Activated T-cell treated with anti-CD3 and anti-CD28 coated beads for 24 hours (primary cell): Measurements from ENCODE around the gene ZNF438.
"Not testable (repeated sequence)": the region's sequence is repeated elsewhere in the genome, so short reads cannot be mapped to it uniquely, and the experiment has no call there.

Source experiments
- DNase-seq: peaks from one replicate; pipeline ENCODE4 v3.0.0-alpha.2; 2020; ENCODE audit warnings: low read depth

Gene ZNF438

GRCh38 chr10:30939643-30940251 is 91.9 kb downstream of the ZNF438 start:
- DNase-seq = no peak

- DNase-seq = no peak
These were observed 96.6 kb downstream of the ZNF438 start for GRCh38 chr10:30935078-30935477.

DNA sequence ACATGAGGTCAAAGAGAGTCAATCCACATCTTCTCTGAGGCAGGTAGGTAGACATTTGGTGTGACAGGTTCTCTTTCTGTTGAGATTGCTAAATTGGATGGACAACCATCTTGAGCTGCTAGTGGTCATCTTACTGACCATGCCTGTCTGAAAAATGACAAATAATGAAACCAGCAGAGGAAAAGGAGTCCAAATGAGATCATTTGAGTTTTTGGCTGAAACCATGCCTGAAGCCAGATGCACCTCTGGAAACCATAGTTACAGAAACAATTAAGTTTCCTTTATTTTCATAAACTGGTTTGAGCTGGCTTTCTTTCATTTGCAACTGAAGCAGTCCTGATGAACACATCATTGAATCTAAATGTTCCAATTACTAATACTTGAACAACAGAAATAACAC is 100.6 kb downstream of the ZNF438 start:
- DNase-seq = no peak

DNA sequence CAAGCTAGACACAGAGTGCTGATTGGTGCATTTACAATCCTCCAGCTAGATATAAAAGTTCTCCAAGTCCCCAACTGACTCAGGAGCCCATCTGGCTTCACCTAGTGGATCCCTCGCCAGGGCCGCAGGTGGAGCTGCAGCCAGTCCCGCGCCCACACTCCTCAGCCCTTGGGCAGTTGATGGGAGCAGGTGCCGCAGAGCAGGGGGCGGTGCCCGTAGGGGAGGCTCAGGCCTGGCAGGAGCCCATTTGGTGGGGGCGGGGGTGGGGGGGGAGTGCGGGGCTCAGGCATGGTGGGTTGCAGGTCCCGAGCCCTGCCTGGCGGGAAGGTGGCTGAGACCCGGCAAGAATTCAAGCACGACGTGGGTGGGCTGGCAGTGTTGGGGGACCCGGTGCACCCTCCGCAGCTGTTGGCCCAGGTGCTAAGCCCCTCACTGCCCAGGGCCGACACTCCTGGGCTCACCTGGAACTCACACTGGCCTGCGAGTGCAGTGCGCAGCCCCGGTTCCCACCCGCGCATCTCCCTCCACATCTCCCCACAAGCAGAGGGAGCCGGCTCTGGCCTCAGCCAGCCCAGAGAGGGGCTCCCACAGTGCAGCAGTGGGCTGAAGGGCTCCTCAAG is 101.7 kb downstream of the ZNF438 start:
- no peak for DNase-seq

DNA sequence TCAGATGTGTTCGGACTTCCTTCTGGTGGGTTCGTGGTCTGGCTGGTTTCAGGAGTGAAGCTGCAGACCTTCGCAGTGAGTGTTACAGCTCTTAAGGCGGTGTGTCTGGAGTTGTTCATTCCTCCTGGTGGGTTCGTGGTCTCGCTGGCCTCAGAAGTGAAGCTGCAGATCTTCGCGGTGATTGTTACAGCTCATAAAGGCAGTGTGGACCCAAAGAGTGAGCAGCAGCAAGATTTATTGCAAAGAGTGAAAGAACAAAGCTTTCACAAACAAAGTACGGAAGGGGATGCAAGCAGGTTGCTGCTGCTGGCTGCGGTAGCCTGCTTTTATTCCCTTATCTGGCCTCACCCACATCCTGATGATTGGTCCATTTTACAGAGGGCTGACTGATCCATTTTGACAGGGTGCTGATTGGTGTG is 102.3 kb downstream of the ZNF438 start:
- DNase-seq = not testable (repeated sequence)

DNA sequence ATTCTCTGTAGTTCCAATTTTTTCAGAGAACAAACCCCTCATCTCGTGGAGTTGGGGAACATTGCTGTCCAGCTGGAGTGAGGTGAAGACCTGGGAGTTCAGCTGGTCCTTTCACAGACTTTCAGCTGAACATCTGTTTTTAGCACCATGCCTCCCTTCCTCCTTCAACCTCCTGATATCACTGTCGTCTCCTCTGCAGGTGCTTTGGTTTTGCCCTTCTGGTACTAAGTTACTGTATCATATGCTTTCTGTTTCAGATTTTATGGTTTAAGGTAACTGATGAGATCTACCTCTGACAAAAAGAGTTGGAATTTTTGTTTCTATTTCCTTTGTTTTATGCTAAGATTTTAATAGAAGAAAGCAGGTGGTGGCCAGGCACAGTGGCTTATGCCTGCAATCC is 102.9 kb downstream of the ZNF438 start:
- DNase-seq = no peak

- no peak for DNase-seq
These were observed 113.0 kb downstream of the ZNF438 start for GRCh38 chr10:30918651-30919050.

GRCh38 chr10:30917789-30918188 is 113.9 kb downstream of the ZNF438 start:
- DNase-seq = no peak

GRCh38 chr10:30917067-30917466 is 114.6 kb downstream of the ZNF438 start:
- no peak for DNase-seq

GRCh38 chr10:30915146-30915545 is 116.5 kb downstream of the ZNF438 start:
- DNase-seq = no peak

- no peak for DNase-seq
These were observed 120.3 kb downstream of the ZNF438 start for GRCh38 chr10:30911303-30911863.

- no peak for DNase-seq
These were observed 128.1 kb downstream of the ZNF438 start for GRCh38 chr10:30903397-30904138.

DNA sequence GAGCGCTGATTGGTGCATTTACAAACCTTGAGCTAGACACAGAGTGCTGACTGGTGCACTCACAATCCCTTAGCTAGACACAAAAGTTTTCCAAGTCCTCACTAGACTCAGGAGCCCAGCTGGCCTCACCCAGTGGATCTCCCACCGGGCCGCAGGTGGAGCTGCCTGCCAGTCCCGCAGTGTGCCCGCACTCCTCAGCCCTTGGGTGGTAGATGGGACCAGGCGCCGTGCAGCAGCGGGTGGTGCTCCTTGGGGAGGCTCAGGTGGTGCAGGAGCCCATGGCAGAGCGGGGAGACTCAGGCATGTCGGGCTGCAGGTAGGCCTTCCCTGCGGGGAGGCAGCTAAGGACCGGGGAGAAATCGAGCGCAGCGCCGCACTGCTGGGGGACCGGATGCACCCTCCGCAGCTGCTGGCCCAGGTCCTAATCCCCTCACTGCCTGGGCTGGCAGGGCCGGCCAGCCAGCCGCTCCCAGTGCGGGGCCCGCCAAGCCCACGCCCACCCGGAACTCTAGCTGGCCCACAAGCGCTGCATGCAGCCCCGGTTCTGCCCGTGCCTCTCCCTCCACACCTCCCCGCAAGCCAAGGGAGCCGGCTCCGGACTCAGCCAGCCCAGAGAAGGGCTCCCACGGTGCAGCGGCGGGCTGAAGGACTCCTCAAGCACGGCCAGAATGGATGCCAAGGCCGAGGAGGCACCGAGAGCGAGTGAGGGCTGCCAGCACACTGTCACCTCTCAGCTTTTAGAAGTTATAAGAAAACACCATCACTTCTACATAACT is 128.9 kb downstream of the ZNF438 start:
- no peak for DNase-seq

DNA sequence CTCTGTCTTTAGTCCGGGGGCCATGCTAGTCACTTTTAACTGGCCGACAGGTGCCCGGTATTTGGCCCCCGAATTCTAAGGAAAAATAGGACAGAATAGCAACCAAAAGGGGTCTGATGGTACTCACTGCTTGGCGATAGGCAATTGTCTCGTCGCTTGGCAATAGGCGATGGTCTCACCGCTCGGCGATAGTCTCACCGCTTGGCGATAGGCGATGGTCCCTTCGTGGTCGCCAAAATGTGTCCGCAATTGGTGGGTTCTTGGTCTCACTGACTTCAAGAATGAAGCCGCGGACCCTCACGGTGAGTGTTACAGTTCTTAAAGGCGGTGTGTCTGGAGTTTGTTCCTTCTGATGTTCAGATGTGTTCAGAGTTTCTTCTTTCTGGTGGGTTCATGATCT is 130.2 kb downstream of the ZNF438 start:
- not testable (repeated sequence) for DNase-seq

- DNase-seq = no peak
These were observed 132.7 kb downstream of the ZNF438 start for GRCh38 chr10:30898964-30899363.

DNA sequence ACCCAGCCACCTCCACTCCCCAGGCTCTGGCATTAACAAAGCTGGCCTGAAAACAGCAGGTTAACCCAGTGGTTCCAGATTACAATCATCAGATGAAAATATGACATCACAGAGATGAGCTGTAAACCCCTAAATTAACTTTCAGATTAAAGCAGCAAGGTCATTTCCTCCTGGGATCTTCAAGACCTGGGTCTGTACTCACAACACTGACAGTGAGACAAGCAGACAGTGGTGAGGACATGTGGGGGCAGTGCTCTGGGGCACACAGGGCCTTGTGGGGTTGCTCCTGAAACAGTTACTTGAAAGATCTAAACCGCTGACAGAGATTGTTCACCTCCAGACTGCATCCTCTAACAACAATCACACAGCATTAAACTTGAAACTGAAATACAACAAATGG is 134.1 kb downstream of the ZNF438 start:
- DNase-seq = no peak

- no peak for DNase-seq
These were observed 134.6 kb downstream of the ZNF438 start for GRCh38 chr10:30897048-30897447.

GRCh38 chr10:30894221-30894620 is 137.4 kb downstream of the ZNF438 start:
- no peak for DNase-seq

DNA sequence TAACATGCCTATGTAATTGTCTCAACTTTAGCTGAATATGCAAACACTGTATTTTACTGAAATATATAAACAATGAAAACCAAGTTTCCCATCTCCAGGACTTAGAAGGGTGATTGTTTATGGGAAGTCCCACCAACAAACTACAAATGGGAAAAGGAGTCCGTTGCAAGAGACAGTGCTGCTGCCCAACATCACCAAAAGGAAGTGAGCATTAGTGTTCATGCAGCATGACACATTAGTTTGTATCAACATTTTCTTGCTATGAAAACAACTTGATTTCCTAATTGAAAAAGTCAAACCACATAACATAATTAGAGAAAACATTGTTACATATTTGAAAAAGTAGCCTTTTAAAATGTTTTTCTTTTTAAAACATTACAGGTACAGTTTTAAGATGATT is 138.5 kb downstream of the ZNF438 start:
- DNase-seq = no peak

DNA sequence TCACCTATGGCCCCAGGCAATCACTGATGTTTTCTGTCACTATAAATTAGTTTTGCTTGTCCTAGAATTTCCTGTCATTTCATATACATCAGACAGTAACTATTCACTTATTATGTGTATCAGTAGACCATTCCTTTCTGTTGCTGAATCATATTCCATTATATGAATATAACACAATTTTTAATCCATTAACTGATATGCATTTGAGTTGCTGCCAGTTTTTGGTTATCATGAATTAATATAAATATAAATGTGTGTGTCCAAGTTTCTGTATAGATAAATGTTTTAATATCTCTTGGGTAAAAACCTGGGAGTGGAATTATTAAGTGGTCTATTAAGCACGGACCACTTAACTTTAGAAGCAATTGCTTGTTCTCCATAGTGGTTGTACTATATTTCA is 143.8 kb downstream of the ZNF438 start:
- DNase-seq = no peak

- DNase-seq = no peak
These were observed 146.2 kb downstream of the ZNF438 start for GRCh38 chr10:30885423-30885822.

DNA sequence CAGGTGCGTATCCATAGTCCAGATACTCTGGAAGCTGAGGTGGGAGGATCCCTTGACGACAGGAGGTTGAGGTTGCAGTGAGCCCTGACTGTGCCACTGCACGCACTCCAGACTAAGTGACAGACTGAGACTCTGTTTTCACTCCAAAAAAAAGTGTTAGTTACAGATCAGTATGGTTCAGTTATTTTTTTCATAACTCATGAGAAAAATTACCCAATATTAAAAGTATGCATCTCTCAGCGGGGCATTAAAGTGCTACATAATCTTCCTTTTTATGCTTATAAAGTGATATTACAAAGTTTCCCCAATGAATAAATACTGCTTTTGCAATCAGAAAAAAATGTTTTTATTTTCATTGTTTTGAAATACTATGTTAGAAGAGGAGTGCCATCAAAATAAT is 147.9 kb downstream of the ZNF438 start:
- no peak for DNase-seq
